Measurements from ENCODE around the gene NTN1.

DNA sequence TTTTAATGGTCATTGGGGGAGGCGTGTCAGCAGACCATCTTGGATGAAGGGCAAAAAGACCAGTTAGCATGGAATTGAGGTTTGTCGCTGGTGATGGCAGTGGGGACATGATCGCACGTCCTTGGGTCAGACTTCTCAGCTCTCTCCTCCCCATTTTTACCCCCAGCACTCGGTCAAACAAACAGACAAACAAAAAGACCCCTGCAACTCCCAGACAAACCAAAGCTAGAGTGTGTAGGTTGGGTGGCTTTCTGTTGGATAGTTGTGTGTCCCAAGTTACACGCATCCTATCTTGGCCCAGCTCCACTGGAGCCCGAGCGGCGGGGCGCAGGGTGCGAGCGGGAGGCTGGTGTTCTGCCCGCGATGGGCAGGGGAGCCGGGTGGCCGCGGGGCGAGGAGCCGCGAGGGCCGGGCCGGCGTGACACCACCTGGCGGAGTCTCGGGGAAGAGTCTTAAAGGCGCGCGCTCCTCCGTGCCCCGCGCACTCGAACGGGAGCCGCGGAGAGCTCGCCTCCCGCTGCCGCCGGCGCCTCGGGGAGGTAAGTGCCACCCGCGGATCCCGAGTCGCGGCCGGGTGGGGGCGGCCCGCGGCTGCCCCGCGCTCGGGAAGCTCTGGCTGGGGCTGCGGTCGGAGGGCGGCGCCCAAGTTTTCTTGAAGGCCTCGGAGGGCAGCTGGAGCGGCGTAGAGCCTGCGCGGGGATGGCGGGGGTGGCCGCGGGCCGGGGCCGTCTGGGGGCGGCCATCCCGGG is 18.5 kb upstream of the NTN1 start:
- TF ChIP-seq, protein P1, sequence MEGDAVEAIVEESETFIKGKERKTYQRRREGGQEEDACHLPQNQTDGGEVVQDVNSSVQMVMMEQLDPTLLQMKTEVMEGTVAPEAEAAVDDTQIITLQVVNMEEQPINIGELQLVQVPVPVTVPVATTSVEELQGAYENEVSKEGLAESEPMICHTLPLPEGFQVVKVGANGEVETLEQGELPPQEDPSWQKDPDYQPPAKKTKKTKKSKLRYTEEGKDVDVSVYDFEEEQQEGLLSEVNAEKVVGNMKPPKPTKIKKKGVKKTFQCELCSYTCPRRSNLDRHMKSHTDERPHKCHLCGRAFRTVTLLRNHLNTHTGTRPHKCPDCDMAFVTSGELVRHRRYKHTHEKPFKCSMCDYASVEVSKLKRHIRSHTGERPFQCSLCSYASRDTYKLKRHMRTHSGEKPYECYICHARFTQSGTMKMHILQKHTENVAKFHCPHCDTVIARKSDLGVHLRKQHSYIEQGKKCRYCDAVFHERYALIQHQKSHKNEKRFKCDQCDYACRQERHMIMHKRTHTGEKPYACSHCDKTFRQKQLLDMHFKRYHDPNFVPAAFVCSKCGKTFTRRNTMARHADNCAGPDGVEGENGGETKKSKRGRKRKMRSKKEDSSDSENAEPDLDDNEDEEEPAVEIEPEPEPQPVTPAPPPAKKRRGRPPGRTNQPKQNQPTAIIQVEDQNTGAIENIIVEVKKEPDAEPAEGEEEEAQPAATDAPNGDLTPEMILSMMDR (conservative IDR thresholded peaks at IDR 0.05; ENCODE audit: low read length) = no peak
- no peak for TF ChIP-seq EZH2phosphoT487 (IDR thresholded peaks at IDR 0.05; ENCODE audit: borderline replicate concordance, low read depth, low read length)

Measured in OCI-LY7 (cell line).